Uterus (tissue), 2 donors: Measurements from ENCODE around the gene KLHL3.

Experiments
- CTCF ChIP-seq, 4 experiments: fragments of 200-600 bp in 2 of 4; fragments of 450-650 bp in 2 of 4; sonication (generic) in 2 of 4; IDR thresholded peaks; one replicate each; pipeline ENCODE4 v1.5.1; 2016 to 2019; ENCODE audit warnings: antibody characterized with exemption in 4 of 4, mild to moderate bottlenecking in 2 of 4, moderate library complexity in 1 of 4
- POLR2A ChIP-seq, 2 donors: fragments of 450-650 bp; IDR thresholded peaks; one replicate each; pipeline ENCODE4 v1.6.1; 2016; ENCODE audit warnings: antibody characterized with exemption in 2 of 2, mild to moderate bottlenecking in 1 of 2, moderate library complexity in 1 of 2

GRCh38 chr5:137581776-137582175, 154.1 kb downstream of the KLHL3 start:
- no peak for TF ChIP-seq CTCF (IDR thresholded peaks at IDR 0.05)
- TF ChIP-seq POLR2A (IDR thresholded peaks at IDR 0.05): no peak
